GM13976 (cell line): ENCODE measurements around the gene SPSB2.
"Not testable (repeated sequence)": the region's sequence is repeated elsewhere in the genome, so short reads cannot be mapped to it uniquely, and the experiment has no call there.

ENCODE experiments used
- DNase-seq: peaks from one replicate; pipeline ENCODE4 v3.0.0; 2012; ENCODE audit warnings: low spot score
- in situ Hi-C: fragments of 300-500 bp; cut with MboI; formaldehyde crosslinking; loops from one replicate; pipeline ENCODE4 v1.12.0; 2022; ENCODE audit warnings: low sequenced_read_pairs, mixed read lengths, inconsistent platforms; ENCODE audit not compliant: unreplicated experiment
- TF ChIP-seq, protein P1 (sequence below): IDR thresholded peaks from 2 replicates; pipeline ENCODE4 v1.5.1; 2012; ENCODE audit warnings: borderline replicate concordance, mild to moderate bottlenecking; ENCODE audit not compliant: insufficient read depth; ENCODE audit errors: extremely low read depth, missing control alignments, control extremely low read depth

The SPSB2 gene

DNA sequence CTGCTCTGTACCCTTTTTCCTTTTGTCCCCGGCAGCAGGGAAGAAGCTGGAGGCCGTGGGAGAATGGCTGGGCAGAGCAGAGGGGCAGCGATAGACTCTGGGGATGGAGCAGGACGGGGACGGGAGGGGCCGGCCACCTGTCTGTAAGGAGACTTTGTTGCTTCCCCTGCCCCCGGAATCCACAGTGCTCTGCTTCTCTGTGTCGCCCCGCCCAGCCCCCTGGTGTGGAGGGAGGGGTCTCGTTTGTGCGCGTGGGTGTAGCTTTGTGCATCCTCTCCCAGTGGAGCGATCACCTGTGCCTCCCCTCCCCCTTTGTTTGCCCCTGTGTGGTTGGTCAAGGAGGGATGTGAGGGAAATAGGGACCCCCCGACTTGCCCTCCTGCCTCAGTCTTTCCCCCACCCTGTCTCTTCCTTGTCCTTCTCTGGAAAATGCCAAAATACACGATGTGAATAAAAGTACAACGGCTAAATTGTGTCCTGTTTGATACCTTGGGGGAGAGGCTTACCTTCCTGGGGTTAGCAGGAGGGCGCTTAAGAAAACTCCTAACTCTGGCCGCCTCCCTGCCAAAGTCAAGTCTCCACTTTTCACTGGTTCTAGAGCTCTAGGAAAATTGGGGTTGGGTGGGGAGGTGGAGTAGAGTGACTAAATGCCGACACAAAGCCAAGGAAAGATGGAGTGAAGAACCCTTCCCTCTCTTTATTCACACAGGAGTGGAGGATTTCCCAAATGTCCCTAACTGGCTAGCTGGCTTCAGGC lies 6.8 kb downstream of the SPSB2 start:
- TF ChIP-seq, protein P1, sequence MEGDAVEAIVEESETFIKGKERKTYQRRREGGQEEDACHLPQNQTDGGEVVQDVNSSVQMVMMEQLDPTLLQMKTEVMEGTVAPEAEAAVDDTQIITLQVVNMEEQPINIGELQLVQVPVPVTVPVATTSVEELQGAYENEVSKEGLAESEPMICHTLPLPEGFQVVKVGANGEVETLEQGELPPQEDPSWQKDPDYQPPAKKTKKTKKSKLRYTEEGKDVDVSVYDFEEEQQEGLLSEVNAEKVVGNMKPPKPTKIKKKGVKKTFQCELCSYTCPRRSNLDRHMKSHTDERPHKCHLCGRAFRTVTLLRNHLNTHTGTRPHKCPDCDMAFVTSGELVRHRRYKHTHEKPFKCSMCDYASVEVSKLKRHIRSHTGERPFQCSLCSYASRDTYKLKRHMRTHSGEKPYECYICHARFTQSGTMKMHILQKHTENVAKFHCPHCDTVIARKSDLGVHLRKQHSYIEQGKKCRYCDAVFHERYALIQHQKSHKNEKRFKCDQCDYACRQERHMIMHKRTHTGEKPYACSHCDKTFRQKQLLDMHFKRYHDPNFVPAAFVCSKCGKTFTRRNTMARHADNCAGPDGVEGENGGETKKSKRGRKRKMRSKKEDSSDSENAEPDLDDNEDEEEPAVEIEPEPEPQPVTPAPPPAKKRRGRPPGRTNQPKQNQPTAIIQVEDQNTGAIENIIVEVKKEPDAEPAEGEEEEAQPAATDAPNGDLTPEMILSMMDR: no peak
- in situ Hi-C loops: no loop called here
- DNase-seq: no peak

DNA sequence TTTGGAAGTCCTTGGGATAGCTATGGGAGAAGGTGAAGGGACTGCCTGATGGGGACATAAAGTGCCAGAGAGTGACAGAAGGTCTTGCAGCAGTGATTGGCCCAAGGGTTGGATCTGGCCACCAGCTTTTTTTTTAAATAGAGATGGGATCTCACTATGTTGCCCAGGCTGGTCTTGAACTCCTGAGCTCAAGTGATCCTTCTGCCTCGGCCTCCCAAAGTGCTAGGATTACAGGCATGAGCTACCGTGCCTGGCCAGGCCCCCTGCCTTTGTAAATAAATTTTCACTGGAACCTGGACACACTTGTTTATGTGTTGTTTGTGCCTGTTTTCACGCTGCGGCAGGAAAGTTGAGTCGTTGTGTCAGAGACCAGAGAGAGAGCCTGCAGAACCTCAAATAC lies 7.8 kb downstream of the SPSB2 start:
- in situ Hi-C loops: not testable (repeated sequence)

DNA sequence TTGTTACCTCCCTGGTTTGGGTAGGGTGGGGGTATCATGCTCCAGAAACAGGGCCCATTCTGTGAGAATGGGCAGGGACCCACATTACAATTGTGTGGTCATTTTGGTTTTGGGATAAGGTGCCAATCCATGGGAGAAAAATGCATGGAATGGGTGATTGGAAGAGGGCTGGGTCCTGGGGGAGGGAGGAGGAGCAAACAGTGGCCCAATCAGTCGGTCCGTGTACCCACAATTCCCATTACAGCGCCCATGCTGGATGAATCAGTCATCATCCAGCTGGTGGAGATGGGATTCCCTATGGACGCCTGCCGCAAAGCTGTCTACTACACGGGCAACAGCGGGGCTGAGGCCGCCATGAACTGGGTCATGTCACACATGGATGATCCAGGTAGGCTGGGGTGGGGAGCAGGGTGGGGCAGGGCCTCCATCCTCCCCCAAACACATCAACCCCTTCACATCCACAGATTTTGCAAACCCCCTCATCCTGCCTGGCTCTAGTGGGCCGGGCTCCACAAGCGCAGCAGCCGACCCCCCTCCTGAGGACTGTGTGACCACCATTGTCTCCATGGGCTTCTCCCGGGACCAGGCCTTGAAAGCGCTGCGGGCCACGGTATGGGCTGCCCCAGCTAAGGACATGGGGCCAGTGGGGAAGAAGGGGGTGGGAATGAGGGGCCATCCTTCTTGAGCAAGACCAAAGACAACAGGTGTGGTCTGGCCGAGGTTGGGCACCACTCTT lies 9.3 kb downstream of the SPSB2 start:
- DNase-seq: no peak
- TF ChIP-seq, protein P1: no peak
- in situ Hi-C loops: no loop called here

More for the DNA sequence above, 7.8 kb downstream of the SPSB2 start:
- DNase-seq: not testable (repeated sequence)

DNA sequence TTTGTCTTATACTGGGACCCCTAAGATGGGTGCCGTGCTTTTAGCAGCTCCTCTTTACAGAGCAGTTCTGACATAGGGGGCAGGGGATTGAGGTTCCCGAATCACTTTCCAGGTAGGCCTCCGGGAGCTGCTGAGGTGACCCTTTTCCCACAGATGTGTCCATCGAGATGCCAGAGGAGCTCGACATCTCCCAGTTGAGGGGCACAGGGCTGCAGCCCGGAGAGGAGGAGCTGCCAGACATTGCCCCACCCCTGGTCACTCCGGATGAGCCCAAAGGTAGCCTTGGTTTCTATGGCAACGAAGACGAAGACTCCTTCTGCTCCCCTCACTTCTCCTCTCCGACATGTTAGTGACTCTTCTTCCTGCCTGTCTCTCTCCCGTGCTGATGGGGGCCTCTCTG lies 10.1 kb downstream of the SPSB2 start:
- in situ Hi-C loops: no loop called here
- TF ChIP-seq, protein P1: no peak
- DNase-seq: no peak

DNA sequence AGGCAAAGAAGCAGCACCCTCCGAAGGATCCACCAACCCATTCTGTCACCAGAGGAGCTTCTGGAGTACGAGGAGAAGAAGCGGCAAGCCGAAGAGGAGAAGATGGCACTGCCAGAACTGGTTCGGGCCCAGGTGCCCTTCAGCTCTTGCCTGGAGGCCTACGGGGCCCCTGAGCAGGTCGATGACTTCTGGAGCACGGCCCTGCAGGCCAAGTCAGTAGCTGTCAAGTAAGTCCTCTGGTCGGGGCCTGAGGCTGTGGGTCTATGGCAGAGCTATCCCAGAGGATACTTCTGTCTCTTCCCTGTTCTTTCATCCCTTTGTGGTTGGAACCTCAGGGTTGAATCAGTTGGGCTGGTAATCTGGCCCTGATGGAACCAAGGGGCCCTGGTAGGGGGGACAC lies 11.7 kb downstream of the SPSB2 start:
- TF ChIP-seq, protein P1: no peak
- in situ Hi-C loops: no loop called here
- no peak for DNase-seq

DNA sequence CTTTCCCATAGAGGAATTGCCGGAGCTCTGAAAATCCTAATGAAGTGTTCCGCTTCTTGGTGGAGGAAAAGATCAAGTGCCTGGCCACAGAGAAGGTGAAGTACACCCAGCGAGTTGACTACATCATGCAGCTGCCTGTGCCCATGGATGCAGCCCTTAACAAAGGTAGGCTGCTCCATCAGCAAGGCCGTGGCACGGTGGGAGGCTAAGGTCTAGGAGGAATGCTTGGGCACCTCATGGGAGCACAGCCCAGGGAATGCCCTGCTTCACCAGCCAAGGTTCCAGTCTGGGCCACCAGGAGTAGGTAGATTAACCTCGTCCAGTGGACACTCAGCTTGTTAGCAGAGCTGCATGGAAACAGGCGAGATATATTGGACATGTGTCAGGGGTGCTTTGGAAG lies 12.2 kb downstream of the SPSB2 start:
- TF ChIP-seq, protein P1: no peak
- DNase-seq: no peak
- in situ Hi-C loops: no loop called here

DNA sequence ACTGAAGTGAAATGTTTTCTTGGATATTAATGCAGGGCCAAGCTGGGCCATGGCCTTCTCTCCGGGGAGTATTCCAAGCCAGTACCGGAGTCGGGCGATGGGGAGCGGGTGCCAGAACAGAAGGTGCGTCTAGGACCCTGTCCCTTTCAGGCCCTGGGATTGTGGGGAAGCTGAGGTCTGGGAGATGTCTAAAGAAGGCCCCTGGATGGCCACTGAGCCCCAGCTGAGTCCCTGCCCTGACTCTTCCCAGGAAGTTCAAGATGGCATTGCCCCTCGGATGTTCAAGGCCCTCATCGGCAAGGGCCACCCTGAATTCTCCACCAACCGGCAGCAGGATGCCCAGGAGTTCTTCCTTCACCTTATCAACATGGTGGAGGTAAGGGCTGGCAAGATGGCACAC lies 13.0 kb downstream of the SPSB2 start:
- DNase-seq: no peak
- in situ Hi-C loops: no loop called here
- TF ChIP-seq, protein P1: no peak
